BJ (cell line): ENCODE results near the gene SPATA17. TPM values are rescaled to one million over a fixed set of nuclear protein-coding genes. Genes with fewer than 3 reads are reported as not detected.

Experiments
- CTCF ChIA-PET: fragments of 350-600 bp; formaldehyde crosslinking; extraction: SDS; loops from one replicate; lab custom pipeline; 2021; ENCODE audit warnings: antibody characterized with exemption, inconsistent platforms; lab: Yijun Ruan, JAX
- POLR2A ChIA-PET: fragments of 300-600 bp; sonication (Branson Sonifier 250); formaldehyde crosslinking; extraction: SDS; loops from one replicate; lab custom pipeline; 2021; ENCODE audit warnings: antibody characterized with exemption; lab: Charles Lee
- DNase-seq: peaks from one replicate; pipeline ENCODE4 v3.0.0-alpha.2; 2011; ENCODE audit warnings: low read depth
- H3K27me3 ChIP-seq: 2 replicates; pipeline ENCODE4 v1.6.0; 2011; ENCODE audit warnings: low read length; ENCODE audit not compliant: control insufficient read depth, insufficient read depth
- H3K36me3 ChIP-seq: 2 replicates; pipeline ENCODE4 v1.5.1; 2011; ENCODE audit warnings: low read length; ENCODE audit not compliant: control insufficient read depth, insufficient read depth
- H3K4me3 ChIP-seq: 2 replicates; pipeline ENCODE4 v1.5.1; 2011; ENCODE audit warnings: low read depth, mild to moderate bottlenecking, control low read depth, low read length
- polyA plus RNA-seq: library from polyadenylated mRNA; depleted of rRNA; stranded (reverse); fragments of >200 nt; gene quantifications from 2 replicates; pipeline ENCODE4 v1.2.3, GENCODE V29; 2011
- TF ChIP-seq, protein P1 (sequence below): IDR thresholded peaks from 2 replicates; pipeline ENCODE4 v1.5.1; 2011; ENCODE audit warnings: low read depth, mild to moderate bottlenecking, control low read depth, inconsistent platforms, low read length, moderate library complexity; ENCODE audit not compliant: insufficient read depth

Gene SPATA17
- polyA plus RNA-seq, 1 experiment: 0.52 TPM

DNA sequence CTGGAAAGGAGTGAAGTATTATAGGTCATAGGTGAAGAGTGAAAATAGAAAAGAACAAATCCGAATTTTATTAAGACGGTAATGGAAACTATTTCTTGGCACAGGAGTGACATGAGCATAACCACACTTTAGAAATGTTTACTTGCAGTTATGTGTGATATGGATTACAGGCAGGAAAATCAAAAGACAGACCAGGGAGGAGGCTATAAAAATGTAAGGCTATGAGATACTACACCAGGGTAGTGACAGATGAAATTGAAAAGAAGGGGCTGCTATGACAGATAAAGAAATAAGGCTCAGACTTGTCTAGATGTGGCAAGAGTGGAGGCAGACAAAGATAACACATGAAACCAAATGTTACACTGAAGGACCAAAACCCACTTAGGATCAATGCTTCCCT, 32.0 kb upstream of the SPATA17 start:
- no peak overlapping the region for H3K4me3 ChIP-seq
- POLR2A ChIA-PET: no interaction called here
- no peaks in the 10 kb centered on the region for H3K36me3 ChIP-seq
- H3K27me3 ChIP-seq: no peaks in the 10 kb centered on the region
- TF ChIP-seq, protein P1, sequence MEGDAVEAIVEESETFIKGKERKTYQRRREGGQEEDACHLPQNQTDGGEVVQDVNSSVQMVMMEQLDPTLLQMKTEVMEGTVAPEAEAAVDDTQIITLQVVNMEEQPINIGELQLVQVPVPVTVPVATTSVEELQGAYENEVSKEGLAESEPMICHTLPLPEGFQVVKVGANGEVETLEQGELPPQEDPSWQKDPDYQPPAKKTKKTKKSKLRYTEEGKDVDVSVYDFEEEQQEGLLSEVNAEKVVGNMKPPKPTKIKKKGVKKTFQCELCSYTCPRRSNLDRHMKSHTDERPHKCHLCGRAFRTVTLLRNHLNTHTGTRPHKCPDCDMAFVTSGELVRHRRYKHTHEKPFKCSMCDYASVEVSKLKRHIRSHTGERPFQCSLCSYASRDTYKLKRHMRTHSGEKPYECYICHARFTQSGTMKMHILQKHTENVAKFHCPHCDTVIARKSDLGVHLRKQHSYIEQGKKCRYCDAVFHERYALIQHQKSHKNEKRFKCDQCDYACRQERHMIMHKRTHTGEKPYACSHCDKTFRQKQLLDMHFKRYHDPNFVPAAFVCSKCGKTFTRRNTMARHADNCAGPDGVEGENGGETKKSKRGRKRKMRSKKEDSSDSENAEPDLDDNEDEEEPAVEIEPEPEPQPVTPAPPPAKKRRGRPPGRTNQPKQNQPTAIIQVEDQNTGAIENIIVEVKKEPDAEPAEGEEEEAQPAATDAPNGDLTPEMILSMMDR: no peak
- CTCF ChIA-PET: interaction anchor here (1.0 kb wide), 1 partner anchor 8 kb away, joined by 3 read pairs; no protein-coding TSS in a partner anchor
- no peak for DNase-seq

DNA sequence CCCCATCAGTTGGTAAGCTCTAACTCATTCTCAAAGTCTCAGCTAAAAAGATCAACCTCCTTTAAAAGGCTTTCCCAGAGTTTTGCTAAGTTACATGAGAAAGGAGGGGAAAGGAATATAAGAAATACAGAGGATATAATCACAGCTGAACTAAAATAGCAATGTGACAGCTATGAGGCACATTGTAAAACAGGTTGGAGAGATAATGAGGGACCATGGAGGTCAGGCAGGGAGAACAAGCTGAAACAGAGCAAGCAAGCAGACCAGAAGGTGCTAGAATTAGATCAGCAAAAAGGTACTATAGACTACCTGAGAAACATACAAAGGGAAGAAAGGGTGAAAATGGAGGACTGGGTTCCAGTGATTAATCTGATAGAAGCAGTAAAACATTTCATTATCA, 28.8 kb upstream of the SPATA17 start:
- Histone ChIP-seq H3K27me3 (no peaks in the 10 kb centered on the region), H3K36me3 (no peaks in the 10 kb centered on the region), H3K4me3 (no peak overlapping the region)
- POLR2A ChIA-PET: no interaction called here
- no peak for DNase-seq
- CTCF ChIA-PET: no interaction called here
- TF ChIP-seq, protein P1: no peak

DNA sequence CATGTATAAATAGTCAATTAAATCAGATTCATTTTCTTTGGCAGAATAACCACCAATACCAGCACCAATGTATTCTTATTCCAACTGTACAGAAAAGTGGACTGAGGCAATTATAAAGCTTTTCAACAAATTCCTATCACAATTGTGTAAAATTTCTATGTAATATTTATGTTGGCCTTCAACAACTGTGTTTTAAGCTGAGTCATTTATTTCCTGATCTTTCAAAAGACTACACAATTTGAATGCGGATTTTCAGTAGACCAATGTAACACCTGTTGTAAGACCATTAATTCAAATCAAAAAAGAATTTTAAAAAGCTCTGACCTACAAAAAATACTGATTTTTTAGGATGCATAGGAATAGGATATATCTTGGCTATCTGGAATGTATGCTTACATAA, 25.8 kb upstream of the SPATA17 start:
- no peak for DNase-seq
- POLR2A ChIA-PET: no interaction called here

DNA sequence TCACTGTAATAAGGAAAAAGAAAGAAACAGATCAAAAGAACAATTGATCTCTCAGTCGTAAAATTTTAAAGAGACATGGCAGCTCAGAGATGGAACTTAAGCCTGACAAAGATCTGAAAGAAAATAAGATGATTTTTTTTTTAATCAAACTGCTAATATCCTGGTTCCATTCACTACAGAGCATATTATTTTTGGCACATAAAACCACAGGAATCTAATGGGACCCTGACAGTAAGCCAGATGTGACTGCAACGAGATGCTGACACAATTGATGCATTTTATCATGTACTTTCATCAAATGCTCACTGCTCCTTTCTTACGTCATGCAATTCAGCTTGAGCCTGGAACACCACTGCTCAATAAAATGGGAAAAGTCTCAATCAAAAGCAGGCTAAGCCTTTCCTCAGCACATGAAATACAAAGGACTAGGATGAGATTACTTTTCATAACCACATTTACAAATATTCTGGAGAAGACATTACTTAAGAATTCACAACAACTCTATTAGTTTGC, 16.9 kb upstream of the SPATA17 start:
- Histone ChIP-seq H3K27me3 (no peaks in the 10 kb centered on the region), H3K36me3 (no peaks in the 10 kb centered on the region), H3K4me3 (no peak overlapping the region)
- peak; percentile 4 for DNase-seq
- ChIA-PET CTCF (no interaction called here), POLR2A (no interaction called here)
- TF ChIP-seq, protein P1: no peak

More for the DNA sequence above, 25.8 kb upstream of the SPATA17 start:
- TF ChIP-seq, protein P1: no peak
- H3K27me3 ChIP-seq: no peaks in the 10 kb centered on the region
- H3K4me3 ChIP-seq: no peak overlapping the region
- CTCF ChIA-PET: no interaction called here
- H3K36me3 ChIP-seq: no peaks in the 10 kb centered on the region

DNA sequence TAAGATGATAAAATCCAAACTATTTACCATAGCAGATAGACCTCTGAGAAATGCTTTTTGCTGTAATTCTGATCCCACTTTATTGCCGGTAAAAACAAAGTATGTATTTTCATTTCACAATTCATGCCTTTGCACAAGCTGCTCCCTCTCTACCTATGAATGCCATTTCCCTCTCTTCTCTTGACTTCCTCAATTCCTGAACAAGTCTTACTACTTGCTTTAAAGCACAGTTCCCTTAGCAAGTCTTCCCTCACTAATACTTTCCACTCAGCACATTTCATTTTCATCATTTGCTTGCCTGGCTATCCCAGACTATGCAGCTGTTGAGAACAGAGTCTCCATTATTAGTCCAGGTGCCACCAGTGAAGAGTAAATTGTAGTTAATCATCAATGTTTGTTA, 14.0 kb upstream of the SPATA17 start:
- Histone ChIP-seq H3K27me3 (no peaks in the 10 kb centered on the region), H3K36me3 (peaks cover 2% of the 10 kb centered on the region), H3K4me3 (no peak overlapping the region)
- CTCF ChIA-PET: interaction anchor here (1.0 kb wide), 1 partner anchor 122 kb away, joined by 3 read pairs; no protein-coding TSS in a partner anchor
- no peak for DNase-seq
- TF ChIP-seq, protein P1: no peak
- POLR2A ChIA-PET: interaction anchor here (1.6 kb wide), 1 partner anchor 14 kb away, joined by 4 read pairs; the partner anchor contains the start of genes GPATCH2 and SPATA17
